Activated T-cell treated with anti-CD3 and anti-CD28 coated beads, Interleukin-2, amount 50 U/mL, for 72 hours (primary cell): Measurements from ENCODE around the gene ENTREP3. TPM values are rescaled to one million over a fixed set of nuclear protein-coding genes. Genes with fewer than 3 reads are reported as not detected.
"Not testable (repeated sequence)": the region's sequence is repeated elsewhere in the genome, so short reads cannot be mapped to it uniquely, and the experiment has no call there.

Experiments
- ATAC-seq, 2 donors: fragments of 150-1000 bp; cut with Tn5 transposase; replicated peaks in 1 of 2; 2 replicates each; pipeline ENCODE4 v1.10.0; 2021; ENCODE audit warnings: moderate library complexity in 2 of 2, mild to moderate bottlenecking in 1 of 2
- DNase-seq, 2 donors: peaks; one replicate each; pipeline ENCODE4 v3.0.0; 2021 to 2022; ENCODE audit warnings: mixed read lengths in 1 of 2
- H3K27ac Mint-ChIP-seq: one replicate; pipeline ENCODE4 v1.8.0; 2022; ENCODE audit warnings: mild to moderate bottlenecking, moderate library complexity, mixed read lengths
- H3K27me3 Mint-ChIP-seq: one replicate; pipeline ENCODE4 v1.8.0; 2022; ENCODE audit warnings: low read depth, mixed read lengths
- H3K36me3 Mint-ChIP-seq, 2 donors: one replicate each; pipeline ENCODE4 v1.8.0; 2022; ENCODE audit warnings: mixed read lengths in 2 of 2, mild to moderate bottlenecking in 1 of 2; ENCODE audit not compliant: insufficient read depth in 2 of 2
- H3K4me1 Mint-ChIP-seq: one replicate; pipeline ENCODE4 v1.8.0; 2022; ENCODE audit warnings: low read depth, mixed read lengths
- H3K4me3 Mint-ChIP-seq, 2 donors: one replicate each; pipeline ENCODE4 v1.8.0; 2022; ENCODE audit warnings: mild to moderate bottlenecking in 2 of 2, mixed read lengths in 2 of 2, moderate library complexity in 2 of 2
- H3K9me3 Mint-ChIP-seq, 2 donors: one replicate each; pipeline ENCODE4 v1.8.0; 2022; ENCODE audit warnings: mixed read lengths in 2 of 2
- total RNA-seq, 2 donors: library from RNA; stranded (reverse); gene quantifications; one replicate each; pipeline ENCODE4 v1.2.3, GENCODE V29; 2022

Gene ENTREP3
- total RNA-seq, 2 donors from 2014 or later, result 30.7 to 33.8 TPM

GRCh38 chr1:155253797-155254196, 1.5 kb downstream of the ENTREP3 start:
- DNase-seq (no peak), ATAC-seq (no peak)
- Mint-ChIP-seq H3K4me3 (peak overlapping the region; percentile 85 to 92), H3K9me3 (no peaks in the 10 kb centered on the region), H3K36me3 (peaks cover 3 to 11% of the 10 kb centered on the region in 2 donors), H3K27me3 (no peaks in the 10 kb centered on the region), H3K4me1 (peaks cover 39% of the 10 kb centered on the region), H3K27ac (no peak overlapping the region)

- H3K36me3 Mint-ChIP-seq, result peaks cover 3 to 7% of the 10 kb centered on the region in 2 donors
- H3K4me1 Mint-ChIP-seq, result peaks cover 39% of the 10 kb centered on the region
- H3K4me3 Mint-ChIP-seq, result peak overlapping the region; percentile 85 to 92
- no peaks in the 10 kb centered on the region for H3K27me3 Mint-ChIP-seq
- H3K9me3 Mint-ChIP-seq, result no peaks in the 10 kb centered on the region
- DNase-seq (no peak), ATAC-seq (no peak)
- no peak overlapping the region for H3K27ac Mint-ChIP-seq
Measured at GRCh38 chr1:155253208-155253607, 2.1 kb downstream of the ENTREP3 start.

GRCh38 chr1:155251566-155251965, 3.7 kb downstream of the ENTREP3 start:
- Mint-ChIP-seq H3K4me3 (no peak overlapping the region), H3K27ac (no peak overlapping the region), H3K9me3 (no peaks in the 10 kb centered on the region), H3K36me3 (peaks cover under 1 to 2% of the 10 kb centered on the region in 2 donors), H3K27me3 (no peaks in the 10 kb centered on the region), H3K4me1 (peaks cover 34% of the 10 kb centered on the region)
- DNase-seq (no peak), ATAC-seq (no peak)

GRCh38 chr1:155250633-155251449, 4.4 kb downstream of the ENTREP3 start:
- Mint-ChIP-seq H3K4me3 (peak overlapping the region; percentile 73), H3K36me3 (peaks cover 2 to 4% of the 10 kb centered on the region in 2 donors), H3K4me1 (peaks cover 30% of the 10 kb centered on the region), H3K27me3 (no peaks in the 10 kb centered on the region), H3K9me3 (no peaks in the 10 kb centered on the region), H3K27ac (no peak overlapping the region)
- ATAC-seq, result peak; percentile 96 to 97
- peak; percentile 98 to 99 for DNase-seq

- peak overlapping the region; percentile 73 to 79 for H3K4me3 Mint-ChIP-seq
- no peak overlapping the region for H3K27ac Mint-ChIP-seq
- peaks cover 30% of the 10 kb centered on the region for H3K4me1 Mint-ChIP-seq
- no peaks in the 10 kb centered on the region for H3K9me3 Mint-ChIP-seq
- ATAC-seq (peak; percentile 53 to 59), DNase-seq (no peak)
- no peaks in the 10 kb centered on the region for H3K27me3 Mint-ChIP-seq
- H3K36me3 Mint-ChIP-seq, result peaks cover 2 to 4% of the 10 kb centered on the region in 2 donors
Measured at GRCh38 chr1:155250246-155250632, 5.0 kb downstream of the ENTREP3 start.

GRCh38 chr1:155247667-155248553, 7.4 kb downstream of the ENTREP3 start:
- DNase-seq, result no peak

GRCh38 chr1:155246796-155247195, 8.5 kb downstream of the ENTREP3 start:
- peaks cover 43% of the 10 kb centered on the region for H3K4me1 Mint-ChIP-seq
- H3K4me3 Mint-ChIP-seq, H3K9me3 Mint-ChIP-seq, DNase-seq, H3K27me3 Mint-ChIP-seq, H3K27ac Mint-ChIP-seq, H3K36me3 Mint-ChIP-seq, ATAC-seq: not testable (repeated sequence)

More at GRCh38 chr1:155247667-155248553, 7.4 kb downstream of the ENTREP3 start:
- no peaks in the 10 kb centered on the region for H3K9me3 Mint-ChIP-seq
- ATAC-seq, result no peak
- no peak overlapping the region for H3K27ac Mint-ChIP-seq
- peaks cover 2 to 5% of the 10 kb centered on the region in 2 donors for H3K36me3 Mint-ChIP-seq
- no peaks in the 10 kb centered on the region for H3K27me3 Mint-ChIP-seq
- H3K4me3 Mint-ChIP-seq, result no peak overlapping the region
- H3K4me1 Mint-ChIP-seq, result peaks cover 32% of the 10 kb centered on the region

GRCh38 chr1:155245163-155245524, 10.1 kb downstream of the ENTREP3 start:
- H3K4me1 Mint-ChIP-seq, result peaks cover 52% of the 10 kb centered on the region
- H3K27ac Mint-ChIP-seq, result peak overlapping the region; percentile 10
- peaks cover 3 to 5% of the 10 kb centered on the region in 2 donors for H3K36me3 Mint-ChIP-seq
- H3K4me3 Mint-ChIP-seq, result peak overlapping the region; percentile 77 to 79
- no peaks in the 10 kb centered on the region for H3K9me3 Mint-ChIP-seq
- DNase-seq, result no peak
- no peak for ATAC-seq
- H3K27me3 Mint-ChIP-seq, result no peaks in the 10 kb centered on the region

GRCh38 chr1:155244368-155245162, 10.7 kb downstream of the ENTREP3 start:
- peak; percentile 95 to 97 for ATAC-seq
- peaks cover 53% of the 10 kb centered on the region for H3K4me1 Mint-ChIP-seq

GRCh38 chr1:155242805-155243358, 12.4 kb downstream of the ENTREP3 start:
- Mint-ChIP-seq H3K4me1 (peaks cover 53% of the 10 kb centered on the region), H3K36me3 (peaks cover 3 to 5% of the 10 kb centered on the region in 2 donors), H3K4me3 (peak overlapping the region; percentile 79 to 90), H3K9me3 (no peaks in the 10 kb centered on the region), H3K27ac (peak overlapping the region; percentile 44), H3K27me3 (no peaks in the 10 kb centered on the region)
- DNase-seq (no peak), ATAC-seq (no peak)

More at GRCh38 chr1:155244368-155245162, 10.7 kb downstream of the ENTREP3 start:
- peak; percentile 96 to 97 for DNase-seq
- peaks cover 3 to 5% of the 10 kb centered on the region in 2 donors for H3K36me3 Mint-ChIP-seq
- peak overlapping the region; percentile 77 to 79 for H3K4me3 Mint-ChIP-seq
- H3K9me3 Mint-ChIP-seq, result no peaks in the 10 kb centered on the region
- H3K27me3 Mint-ChIP-seq, result no peaks in the 10 kb centered on the region
- H3K27ac Mint-ChIP-seq, result peak overlapping the region; percentile 93

- H3K4me3 Mint-ChIP-seq, result peak overlapping the region; percentile 79 to 88
- no peaks in the 10 kb centered on the region for H3K9me3 Mint-ChIP-seq
- H3K36me3 Mint-ChIP-seq, result peaks cover 4 to 5% of the 10 kb centered on the region in 2 donors
- no peak overlapping the region for H3K27ac Mint-ChIP-seq
- ATAC-seq, result no peak
- DNase-seq, result no peak
- no peaks in the 10 kb centered on the region for H3K27me3 Mint-ChIP-seq
- H3K4me1 Mint-ChIP-seq, result peaks cover 53% of the 10 kb centered on the region
Measured at GRCh38 chr1:155241841-155242264, 13.4 kb downstream of the ENTREP3 start.

- H3K27me3 Mint-ChIP-seq, result no peaks in the 10 kb centered on the region
- peaks cover 53% of the 10 kb centered on the region for H3K4me1 Mint-ChIP-seq
- H3K27ac Mint-ChIP-seq, result peak overlapping the region; percentile 83
- H3K4me3 Mint-ChIP-seq, result peak overlapping the region; percentile 79 to 88
- ATAC-seq (peak; percentile 47 to 52), DNase-seq (peak; percentile 66 to 70)
- no peaks in the 10 kb centered on the region for H3K9me3 Mint-ChIP-seq
- peaks cover 2 to 3% of the 10 kb centered on the region in 2 donors for H3K36me3 Mint-ChIP-seq
Measured at GRCh38 chr1:155241069-155241679, 14.1 kb downstream of the ENTREP3 start.
